Medulla oblongata (tissue), 1 donor: ENCODE data around the gene KCNQ1.
"Not testable (repeated sequence)": the region's sequence is repeated elsewhere in the genome, so short reads cannot be mapped to it uniquely, and the experiment has no call there.

ENCODE experiments used
- DNase-seq: peaks from one replicate; pipeline ENCODE4 v3.0.0-alpha.2; 2015; ENCODE audit errors: extremely low spot score

Gene KCNQ1

GRCh38 chr11:2474059-2474901 is 29.5 kb downstream of the KCNQ1 start:
- DNase-seq, result no peak

- no peak for DNase-seq
These were observed 30.5 kb downstream of the KCNQ1 start for GRCh38 chr11:2475136-2475918.

GRCh38 chr11:2477254-2477653 is 32.4 kb downstream of the KCNQ1 start:
- no peak for DNase-seq

- no peak for DNase-seq
These were observed 33.1 kb downstream of the KCNQ1 start for GRCh38 chr11:2477936-2478335.

GRCh38 chr11:2480067-2480873 is 35.5 kb downstream of the KCNQ1 start:
- DNase-seq, result not testable (repeated sequence)

GRCh38 chr11:2480874-2481220 is 36.0 kb downstream of the KCNQ1 start:
- DNase-seq, result peak; percentile 53

- no peak for DNase-seq
These were observed 36.4 kb downstream of the KCNQ1 start for GRCh38 chr11:2481253-2481652.

- DNase-seq, result no peak
These were observed 37.4 kb downstream of the KCNQ1 start for GRCh38 chr11:2482204-2482603.

- no peak for DNase-seq
These were observed 37.9 kb downstream of the KCNQ1 start for GRCh38 chr11:2482745-2483144.

GRCh38 chr11:2483426-2483825 is 38.6 kb downstream of the KCNQ1 start:
- DNase-seq, result no peak

GRCh38 chr11:2484576-2485125 is 39.8 kb downstream of the KCNQ1 start:
- DNase-seq, result no peak

- no peak for DNase-seq
These were observed 43.2 kb downstream of the KCNQ1 start for GRCh38 chr11:2488004-2488403.

GRCh38 chr11:2489083-2489482 is 44.3 kb downstream of the KCNQ1 start:
- DNase-seq, result no peak

GRCh38 chr11:2497951-2498350 is 53.1 kb downstream of the KCNQ1 start:
- not testable (repeated sequence) for DNase-seq

GRCh38 chr11:2498750-2499149 is 53.9 kb downstream of the KCNQ1 start:
- DNase-seq, result no peak

GRCh38 chr11:2507212-2507901 is 62.5 kb downstream of the KCNQ1 start:
- no peak for DNase-seq

- no peak for DNase-seq
These were observed 63.3 kb downstream of the KCNQ1 start for GRCh38 chr11:2507945-2508749.

- no peak for DNase-seq
These were observed 64.0 kb downstream of the KCNQ1 start for GRCh38 chr11:2508793-2509192.

- DNase-seq, result no peak
These were observed 64.7 kb downstream of the KCNQ1 start for GRCh38 chr11:2509481-2510001.
